ENCODE results near the gene PALB2.
"Not testable (repeated sequence)": the region's sequence is repeated elsewhere in the genome, so short reads cannot be mapped to it uniquely, and the experiment has no call there.

PALB2 gene

GRCh38 chr16:23584186-23585076, 56.7 kb downstream of the PALB2 start:
- Histone ChIP-seq H3K36me3 (ENCODE audit: control insufficient read depth, insufficient read depth, low read length) (peaks cover 34% of the 10 kb centered on the region), H3K4me1 (ENCODE audit: control insufficient read depth, insufficient read depth, low read length) (no peaks in the 10 kb centered on the region), H3K27ac (ENCODE audit: insufficient read depth, low read depth, low read length, poor library complexity, severe bottlenecking) (no peak overlapping the region), H3K27me3 (ENCODE audit: control insufficient read depth, insufficient read depth, low read length, poor library complexity, severe bottlenecking) (no peaks in the 10 kb centered on the region), H3K4me3 (ENCODE audit: insufficient read depth, low read depth, low read length) (no peak overlapping the region), H3K9me3 (ENCODE audit: control insufficient read depth, low read length) (no peaks in the 10 kb centered on the region)
- 96% methylated on average over 13 of the region's 14 CpGs for WGBS, 2 experiments

GRCh38 chr16:23583271-23583670, 57.8 kb downstream of the PALB2 start:
- not testable (repeated sequence) for H3K27ac ChIP-seq (ENCODE audit: insufficient read depth, low read depth, low read length, poor library complexity, severe bottlenecking); H3K4me1 ChIP-seq (ENCODE audit: control insufficient read depth, insufficient read depth, low read length); H3K9me3 ChIP-seq (ENCODE audit: control insufficient read depth, low read length); H3K4me3 ChIP-seq (ENCODE audit: insufficient read depth, low read depth, low read length); H3K27me3 ChIP-seq (ENCODE audit: control insufficient read depth, insufficient read depth, low read length, poor library complexity, severe bottlenecking)
- peaks cover 37% of the 10 kb centered on the region for H3K36me3 ChIP-seq (ENCODE audit: control insufficient read depth, insufficient read depth, low read length)
- 97 to 98% methylated on average over 30 of the region's 30 CpGs for WGBS, 2 experiments

- Histone ChIP-seq H3K9me3 (ENCODE audit: control insufficient read depth, low read length) (no peaks in the 10 kb centered on the region), H3K4me1 (ENCODE audit: control insufficient read depth, insufficient read depth, low read length) (no peaks in the 10 kb centered on the region), H3K27ac (ENCODE audit: insufficient read depth, low read depth, low read length, poor library complexity, severe bottlenecking) (no peak overlapping the region), H3K36me3 (ENCODE audit: control insufficient read depth, insufficient read depth, low read length) (peaks cover 30% of the 10 kb centered on the region), H3K4me3 (ENCODE audit: insufficient read depth, low read depth, low read length) (no peak overlapping the region), H3K27me3 (ENCODE audit: control insufficient read depth, insufficient read depth, low read length, poor library complexity, severe bottlenecking) (no peaks in the 10 kb centered on the region)
Measured at GRCh38 chr16:23581764-23582163, 59.3 kb downstream of the PALB2 start.

GRCh38 chr16:23580391-23580790, 60.7 kb downstream of the PALB2 start:
- Histone ChIP-seq H3K4me3 (ENCODE audit: insufficient read depth, low read depth, low read length) (no peak overlapping the region), H3K9me3 (ENCODE audit: control insufficient read depth, low read length) (no peaks in the 10 kb centered on the region), H3K4me1 (ENCODE audit: control insufficient read depth, insufficient read depth, low read length) (no peaks in the 10 kb centered on the region), H3K27ac (ENCODE audit: insufficient read depth, low read depth, low read length, poor library complexity, severe bottlenecking) (no peak overlapping the region), H3K36me3 (ENCODE audit: control insufficient read depth, insufficient read depth, low read length) (peaks cover 30% of the 10 kb centered on the region), H3K27me3 (ENCODE audit: control insufficient read depth, insufficient read depth, low read length, poor library complexity, severe bottlenecking) (no peaks in the 10 kb centered on the region)

- H3K9me3 ChIP-seq (ENCODE audit: control insufficient read depth, low read length) = no peaks in the 10 kb centered on the region
Measured at GRCh38 chr16:23579371-23579770, 61.7 kb downstream of the PALB2 start.

GRCh38 chr16:23578101-23578830, 62.8 kb downstream of the PALB2 start:
- Histone ChIP-seq H3K9me3 (ENCODE audit: control insufficient read depth, low read length) (no peaks in the 10 kb centered on the region), H3K27ac (ENCODE audit: insufficient read depth, low read depth, low read length, poor library complexity, severe bottlenecking) (no peak overlapping the region), H3K4me1 (ENCODE audit: control insufficient read depth, insufficient read depth, low read length) (no peaks in the 10 kb centered on the region), H3K4me3 (ENCODE audit: insufficient read depth, low read depth, low read length) (no peak overlapping the region), H3K27me3 (ENCODE audit: control insufficient read depth, insufficient read depth, low read length, poor library complexity, severe bottlenecking) (no peaks in the 10 kb centered on the region), H3K36me3 (ENCODE audit: control insufficient read depth, insufficient read depth, low read length) (peaks cover 24% of the 10 kb centered on the region)
- WGBS, 2 experiments = 94 to 95% methylated on average over 5 of the region's 5 CpGs

More at GRCh38 chr16:23579371-23579770, 61.7 kb downstream of the PALB2 start:
- whole genome bisulfite sequencing, 2 experiments = 98 to 100% methylated on average over 3 of the region's 4 CpGs
- Histone ChIP-seq H3K4me1 (ENCODE audit: control insufficient read depth, insufficient read depth, low read length) (no peaks in the 10 kb centered on the region), H3K36me3 (ENCODE audit: control insufficient read depth, insufficient read depth, low read length) (peaks cover 23% of the 10 kb centered on the region), H3K27ac (ENCODE audit: insufficient read depth, low read depth, low read length, poor library complexity, severe bottlenecking) (no peak overlapping the region), H3K4me3 (ENCODE audit: insufficient read depth, low read depth, low read length) (no peak overlapping the region), H3K27me3 (ENCODE audit: control insufficient read depth, insufficient read depth, low read length, poor library complexity, severe bottlenecking) (no peaks in the 10 kb centered on the region)

GRCh38 chr16:23577493-23577892, 63.6 kb downstream of the PALB2 start:
- Histone ChIP-seq H3K9me3 (ENCODE audit: control insufficient read depth, low read length) (no peaks in the 10 kb centered on the region), H3K4me1 (ENCODE audit: control insufficient read depth, insufficient read depth, low read length) (no peaks in the 10 kb centered on the region), H3K27me3 (ENCODE audit: control insufficient read depth, insufficient read depth, low read length, poor library complexity, severe bottlenecking) (no peaks in the 10 kb centered on the region), H3K36me3 (ENCODE audit: control insufficient read depth, insufficient read depth, low read length) (peaks cover 24% of the 10 kb centered on the region), H3K4me3 (ENCODE audit: insufficient read depth, low read depth, low read length) (no peak overlapping the region), H3K27ac (ENCODE audit: insufficient read depth, low read depth, low read length, poor library complexity, severe bottlenecking) (no peak overlapping the region)
- 92 to 95% methylated on average over 2 of the region's 2 CpGs for WGBS, 2 experiments

- H3K4me3 ChIP-seq (ENCODE audit: insufficient read depth, low read depth, low read length) = no peak overlapping the region
- no peaks in the 10 kb centered on the region for H3K4me1 ChIP-seq (ENCODE audit: control insufficient read depth, insufficient read depth, low read length)
- no peaks in the 10 kb centered on the region for H3K9me3 ChIP-seq (ENCODE audit: control insufficient read depth, low read length)
- no peaks in the 10 kb centered on the region for H3K27me3 ChIP-seq (ENCODE audit: control insufficient read depth, insufficient read depth, low read length, poor library complexity, severe bottlenecking)
- WGBS, 2 experiments = 91 to 96% methylated on average over 3 of the region's 3 CpGs
- H3K27ac ChIP-seq (ENCODE audit: insufficient read depth, low read depth, low read length, poor library complexity, severe bottlenecking) = no peak overlapping the region
- H3K36me3 ChIP-seq (ENCODE audit: control insufficient read depth, insufficient read depth, low read length) = peaks cover 21% of the 10 kb centered on the region
Measured at GRCh38 chr16:23575834-23576233, 65.3 kb downstream of the PALB2 start.

GRCh38 chr16:23573817-23574216, 67.3 kb downstream of the PALB2 start:
- H3K4me3 ChIP-seq (ENCODE audit: insufficient read depth, low read depth, low read length) = no peak overlapping the region
- H3K4me1 ChIP-seq (ENCODE audit: control insufficient read depth, insufficient read depth, low read length) = no peaks in the 10 kb centered on the region
- H3K27ac ChIP-seq (ENCODE audit: insufficient read depth, low read depth, low read length, poor library complexity, severe bottlenecking) = no peak overlapping the region
- H3K36me3 ChIP-seq (ENCODE audit: control insufficient read depth, insufficient read depth, low read length) = peaks cover 19% of the 10 kb centered on the region
- 94 to 96% methylated on average over 5 of the region's 5 CpGs for WGBS, 2 experiments
- H3K9me3 ChIP-seq (ENCODE audit: control insufficient read depth, low read length) = no peaks in the 10 kb centered on the region
- H3K27me3 ChIP-seq (ENCODE audit: control insufficient read depth, insufficient read depth, low read length, poor library complexity, severe bottlenecking) = no peaks in the 10 kb centered on the region

- no peaks in the 10 kb centered on the region for H3K9me3 ChIP-seq (ENCODE audit: control insufficient read depth, low read length)
- H3K4me1 ChIP-seq (ENCODE audit: control insufficient read depth, insufficient read depth, low read length) = no peaks in the 10 kb centered on the region
- no peak overlapping the region for H3K27ac ChIP-seq (ENCODE audit: insufficient read depth, low read depth, low read length, poor library complexity, severe bottlenecking)
- 94 to 95% methylated on average over 7 to 8 of the region's 9 CpGs for WGBS, 2 experiments
- peaks cover 29% of the 10 kb centered on the region for H3K36me3 ChIP-seq (ENCODE audit: control insufficient read depth, insufficient read depth, low read length)
- H3K27me3 ChIP-seq (ENCODE audit: control insufficient read depth, insufficient read depth, low read length, poor library complexity, severe bottlenecking) = no peaks in the 10 kb centered on the region
- no peak overlapping the region for H3K4me3 ChIP-seq (ENCODE audit: insufficient read depth, low read depth, low read length)
Measured at GRCh38 chr16:23572394-23572793, 68.7 kb downstream of the PALB2 start.
